K562 (cell line): Measurements from ENCODE around the gene ANGEL2. TPM values are rescaled to one million over a fixed set of nuclear protein-coding genes. Genes with fewer than 3 reads are reported as not detected.

ENCODE experiments used
- ARNT ChIP-seq, 2 experiments: fragments of 450-650 bp; IDR thresholded peaks; 2 replicates each; pipeline ENCODE4 v1.6.1; 2016; ENCODE audit warnings: mild to moderate bottlenecking in 1 of 2
- BACH1 ChIP-seq: fragments of 200-800 bp; sonication (Bioruptor generic); IDR thresholded peaks from 2 replicates; pipeline ENCODE4 v1.6.1; 2016; ENCODE audit warnings: missing genetic modification characterization, missing compliant biosample characterization
- CBX5 ChIP-seq: IDR thresholded peaks from 2 replicates; pipeline ENCODE4 v1.6.1; 2014; ENCODE audit warnings: low read depth, borderline replicate concordance
- CCNT2 ChIP-seq: IDR thresholded peaks from 2 replicates; pipeline ENCODE4 v1.6.1; 2011; ENCODE audit warnings: borderline replicate concordance, low read depth, mild to moderate bottlenecking, moderate library complexity, mixed read lengths, low read length; ENCODE audit not compliant: insufficient read length; ENCODE audit errors: extremely low read depth
- CREM ChIP-seq: IDR thresholded peaks from 2 replicates; pipeline ENCODE4 v1.6.1; 2014; ENCODE audit warnings: antibody characterized with exemption, low read depth
- CSDE1 ChIP-seq, 2 experiments: fragments of 450-650 bp; IDR thresholded peaks; 2 replicates each; pipeline ENCODE4 v1.6.1; 2016; ENCODE audit warnings: mild to moderate bottlenecking in 1 of 2
- CXXC5 ChIP-seq: fragments of 250-450 bp; sonication (Bioruptor Pico); IDR thresholded peaks from 2 replicates; pipeline ENCODE4 v1.8.0; 2022; ENCODE audit warnings: inconsistent platforms, mild to moderate bottlenecking, moderate library complexity
- DEAF1 ChIP-seq: fragments of 450-650 bp; formaldehyde crosslinking; IDR thresholded peaks from 2 replicates; pipeline ENCODE4 v1.4.0; 2020; ENCODE audit warnings: mild to moderate bottlenecking, moderate library complexity
- EP400 ChIP-seq: fragments of 450-650 bp; IDR thresholded peaks from 2 replicates; pipeline ENCODE4 v1.6.1; 2017; ENCODE audit warnings: antibody characterized with exemption, mild to moderate bottlenecking, moderate library complexity
- FOSL1 ChIP-seq: fragments of 200-800 bp; sonication (Bioruptor generic); conservative IDR thresholded peaks from 2 replicates; pipeline ENCODE4 v1.6.1; 2016; ENCODE audit warnings: missing genetic modification characterization, missing compliant biosample characterization
- OTX1 ChIP-seq: fragments of 450-650 bp; formaldehyde crosslinking; IDR thresholded peaks from 2 replicates; pipeline ENCODE4 v1.4.0; 2022; ENCODE audit warnings: mild to moderate bottlenecking
- PKNOX1 ChIP-seq: fragments of 450-650 bp; IDR thresholded peaks from 2 replicates; pipeline ENCODE4 v1.6.1; 2016
- PML ChIP-seq: IDR thresholded peaks from 2 replicates; pipeline ENCODE4 v1.6.1; 2012; ENCODE audit warnings: low read length, inconsistent platforms
- ZNF253 ChIP-seq: fragments of 250-450 bp; sonication (Bioruptor Pico); conservative IDR thresholded peaks from 2 replicates; pipeline ENCODE4 v1.6.1; 2021; ENCODE audit warnings: mild to moderate bottlenecking
- ZNF512 ChIP-seq: IDR thresholded peaks from 2 replicates; pipeline ENCODE4 v1.6.1; 2016; ENCODE audit warnings: missing genetic modification characterization, missing compliant biosample characterization
- ZNF79 ChIP-seq: fragments of 250-450 bp; sonication (Bioruptor Pico); IDR thresholded peaks from 2 replicates; pipeline ENCODE4 v1.4.0; 2020; ENCODE audit warnings: low read depth, mild to moderate bottlenecking, moderate library complexity
- polyA plus RNA-seq, 8 experiments: library from polyadenylated mRNA; depleted of rRNA in 4 of 8; stranded (reverse) in 5 of 8; unstranded in 3 of 8; fragments of >200 nt; fragmentation: Nextera tagmentation in 2 of 8; fragmentation: Illumina TruSeq in 1 of 8; extraction: Ambion mirVana in 2 of 8; extraction: Trizol in 1 of 8; gene quantifications; 2 replicates each; pipeline versions ENCODE4 v1.2.1 to v1.2.3, GENCODE V29; 2011 to 2014; ENCODE audit warnings: inconsistent platforms in 1 of 8, missing spikeins in 1 of 8
- total RNA-seq, 7 experiments: library from RNA; depleted of rRNA in 6 of 7; stranded (reverse); fragments of >200 nt in 6 of 7; fragmentation: Illumina TruSeq in 2 of 7; extraction: Trizol in 2 of 7; gene quantifications; 2 replicates each; pipeline versions ENCODE4 v1.2.1 to v1.2.3, GENCODE V29; 2011 to 2021; ENCODE audit warnings: low replicate concordance in 1 of 7
- TF ChIP-seq, protein P1 (sequence below), 2 experiments: fragments of 450-650 bp; IDR thresholded peaks; 2 replicates each; pipeline ENCODE4 v1.6.1; 2018; ENCODE audit warnings: mild to moderate bottlenecking in 2 of 2, low read depth in 1 of 2; ENCODE audit not compliant: partially characterized antibody in 2 of 2

ANGEL2 gene
- total and polyA plus RNA-seq, 9 of the 15 experiments (the other 6 are each of a cell fraction or from before 2014, with no cell fraction given): 6.8 to 34.6 (median 26.2) TPM

- TF ChIP-seq ZNF512 (no peak), EP400 (peak; percentile 76), BACH1 (tag) (peak; percentile 89), CXXC5 (CRISPR knock-in tag) (peak; percentile 92), FOSL1 (tag) (peak; percentile 97), OTX1 (CRISPR knock-in tag) (peak; percentile 7; the same call in 1 of the 2 replicates), ARNT (IDR thresholded peaks at IDR 0.05) (peak in 1 of 2 experiments; percentile 89; a peak in 1 of 4 replicates), ZNF79 (peak; percentile 69), PML (peak; percentile 41; the same call in 1 of the 2 replicates), CSDE1 (IDR thresholded peaks at IDR 0.05) (no peak), DEAF1 (peak; percentile 38), PKNOX1 (peak; percentile 81), CBX5 (peak; percentile 62; the same call in 1 of the 2 replicates), CREM (peak; percentile 57; the same call in 1 of the 2 replicates), CCNT2 (peak; percentile 77), ZNF253 (CRISPR knock-in tag) (no peak)
- TF ChIP-seq, protein P1, sequence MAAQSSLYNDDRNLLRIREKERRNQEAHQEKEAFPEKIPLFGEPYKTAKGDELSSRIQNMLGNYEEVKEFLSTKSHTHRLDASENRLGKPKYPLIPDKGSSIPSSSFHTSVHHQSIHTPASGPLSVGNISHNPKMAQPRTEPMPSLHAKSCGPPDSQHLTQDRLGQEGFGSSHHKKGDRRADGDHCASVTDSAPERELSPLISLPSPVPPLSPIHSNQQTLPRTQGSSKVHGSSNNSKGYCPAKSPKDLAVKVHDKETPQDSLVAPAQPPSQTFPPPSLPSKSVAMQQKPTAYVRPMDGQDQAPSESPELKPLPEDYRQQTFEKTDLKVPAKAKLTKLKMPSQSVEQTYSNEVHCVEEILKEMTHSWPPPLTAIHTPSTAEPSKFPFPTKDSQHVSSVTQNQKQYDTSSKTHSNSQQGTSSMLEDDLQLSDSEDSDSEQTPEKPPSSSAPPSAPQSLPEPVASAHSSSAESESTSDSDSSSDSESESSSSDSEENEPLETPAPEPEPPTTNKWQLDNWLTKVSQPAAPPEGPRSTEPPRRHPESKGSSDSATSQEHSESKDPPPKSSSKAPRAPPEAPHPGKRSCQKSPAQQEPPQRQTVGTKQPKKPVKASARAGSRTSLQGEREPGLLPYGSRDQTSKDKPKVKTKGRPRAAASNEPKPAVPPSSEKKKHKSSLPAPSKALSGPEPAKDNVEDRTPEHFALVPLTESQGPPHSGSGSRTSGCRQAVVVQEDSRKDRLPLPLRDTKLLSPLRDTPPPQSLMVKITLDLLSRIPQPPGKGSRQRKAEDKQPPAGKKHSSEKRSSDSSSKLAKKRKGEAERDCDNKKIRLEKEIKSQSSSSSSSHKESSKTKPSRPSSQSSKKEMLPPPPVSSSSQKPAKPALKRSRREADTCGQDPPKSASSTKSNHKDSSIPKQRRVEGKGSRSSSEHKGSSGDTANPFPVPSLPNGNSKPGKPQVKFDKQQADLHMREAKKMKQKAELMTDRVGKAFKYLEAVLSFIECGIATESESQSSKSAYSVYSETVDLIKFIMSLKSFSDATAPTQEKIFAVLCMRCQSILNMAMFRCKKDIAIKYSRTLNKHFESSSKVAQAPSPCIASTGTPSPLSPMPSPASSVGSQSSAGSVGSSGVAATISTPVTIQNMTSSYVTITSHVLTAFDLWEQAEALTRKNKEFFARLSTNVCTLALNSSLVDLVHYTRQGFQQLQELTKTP (IDR thresholded peaks at IDR 0.05; ENCODE audit: low read depth in 1 of 2, partially characterized antibody in 2 of 2): peak; percentile 59 to 83
These were observed 35.6 kb upstream of the ANGEL2 start, which contains the start of gene RPS6KC1 (continued) for GRCh38 chr1:213051127-213051880.
